Spinal cord (tissue), 10 donors: ENCODE results near the gene AGBL3. TPM values are rescaled to one million over a fixed set of nuclear protein-coding genes. Genes with fewer than 3 reads are reported as not detected.

Experiments used
- DNase-seq, 6 donors: peaks; one replicate each; pipeline versions ENCODE4 v3.0.0 to v3.0.0-alpha.2; 2013 to 2015; ENCODE audit warnings: low spot score in 6 of 6, low read depth in 4 of 6
- H3K27ac ChIP-seq: one replicate; pipeline ENCODE4 v1.5.1; 2013; ENCODE audit warnings: low read depth, low read length, control low read depth
- H3K27me3 ChIP-seq: one replicate; pipeline ENCODE4 v1.6.1; 2013; ENCODE audit warnings: low read length; ENCODE audit not compliant: control insufficient read depth, insufficient read depth
- H3K36me3 ChIP-seq: one replicate; pipeline ENCODE4 v1.6.1; 2013; ENCODE audit warnings: low read length; ENCODE audit not compliant: control insufficient read depth, insufficient read depth
- H3K4me1 ChIP-seq: one replicate; pipeline ENCODE4 v1.6.1; 2013; ENCODE audit warnings: low read length; ENCODE audit not compliant: control insufficient read depth, insufficient read depth
- H3K4me3 ChIP-seq: one replicate; pipeline ENCODE4 v1.5.1; 2013; ENCODE audit warnings: low read depth, low read length, control low read depth
- H3K9me3 ChIP-seq: one replicate; pipeline ENCODE4 v1.6.1; 2013; ENCODE audit warnings: low read length; ENCODE audit not compliant: control insufficient read depth, insufficient read depth
- WGBS: methylation state at CpG from one replicate; pipeline ENCODE4 v1.1.5; 2013; ENCODE audit warnings: missing lambda C conversion rate; ENCODE audit not compliant: insufficient coverage; 5-methylcytosine and 5-hydroxymethylcytosine counted together
- long read RNA-seq, 4 donors: transcript quantifications; one replicate each; lab custom pipeline, GENCODE V29; 2026
- polyA plus RNA-seq, 2 donors: library from polyadenylated mRNA; unstranded; fragments of 120-200 nt; gene quantifications; one replicate each; pipeline ENCODE4 v1.2.1, GENCODE V29; 2013; ENCODE audit not compliant: insufficient read length in 2 of 2
- total RNA-seq, 2 donors: library from RNA; depleted of rRNA in 1 of 2; stranded (reverse); fragments of 120-200 nt in 1 of 2; fragments of >200 nt in 1 of 2; gene quantifications; one replicate each; pipeline versions ENCODE4 v1.2.3 to v1.2.4, GENCODE V29; 2013 to 2014
- donor health status: healthy.

AGBL3 gene
- total RNA-seq (1 to 10 TPM; 5.5 to 5.9 TPM), polyA plus RNA-seq (1 to 10 TPM; 7.7 to 8.3 TPM)
- long read RNA-seq, donor 1, partial matches to known transcripts: 15 of 23 reads
- long read RNA-seq, donor 1, other reads (novel, unspliced or antisense): 7 of 23 reads
- long read RNA-seq, donor 2: 0 reads
- long read RNA-seq, donor 3, partial matches to known transcripts: 0 of 1 reads
- long read RNA-seq, donor 3, other reads (novel, unspliced or antisense): 0 of 1 reads
- long read RNA-seq, donor 4, partial matches to known transcripts: 9 of 10 reads
- long read RNA-seq, donor 4, other reads (novel, unspliced or antisense): 0 of 10 reads

- Histone ChIP-seq H3K27ac (peak within 1 kb of the TSS; percentile 84), H3K27me3 (no peaks in the 10 kb centered on the region), H3K9me3 (no peaks in the 10 kb centered on the region), H3K4me3 (peak within 1 kb of the TSS; percentile 79), H3K36me3 (no peaks in the 10 kb centered on the region), H3K4me1 (no peaks in the 10 kb centered on the region)
- DNase-seq: peak; percentile 89 to 99 (median 92)
- 0% methylated on average over 66 of the region's 70 CpGs for WGBS
These were observed at the start of gene AGBL3 for GRCh38 chr7:134986363-134987251. Gene AGBL3 (plus strand): TSS chr7:134986508. CDS start chr7:134987934, 1,426 bp downstream.

GRCh38 chr7:134936893-134937510 is 49.3 kb upstream of the AGBL3 start:
- H3K4me1 ChIP-seq: no peaks in the 10 kb centered on the region
- peak overlapping the region; percentile 2 for H3K27ac ChIP-seq
- H3K4me3 ChIP-seq: no peak overlapping the region
- peaks cover 9% of the 10 kb centered on the region for H3K36me3 ChIP-seq
- 34% methylated on average over 3 of the region's 3 CpGs for WGBS
- H3K27me3 ChIP-seq: no peaks in the 10 kb centered on the region
- DNase-seq: no peak
- H3K9me3 ChIP-seq: no peaks in the 10 kb centered on the region

GRCh38 chr7:134938141-134938540 is 48.2 kb upstream of the AGBL3 start:
- no peaks in the 10 kb centered on the region for H3K4me1 ChIP-seq
- 97% methylated on average over 3 of the region's 4 CpGs for WGBS
- no peaks in the 10 kb centered on the region for H3K9me3 ChIP-seq
- DNase-seq: no peak
- no peak overlapping the region for H3K4me3 ChIP-seq
- H3K27ac ChIP-seq: no peak overlapping the region
- no peaks in the 10 kb centered on the region for H3K27me3 ChIP-seq
- H3K36me3 ChIP-seq: peaks cover 7% of the 10 kb centered on the region

DNA sequence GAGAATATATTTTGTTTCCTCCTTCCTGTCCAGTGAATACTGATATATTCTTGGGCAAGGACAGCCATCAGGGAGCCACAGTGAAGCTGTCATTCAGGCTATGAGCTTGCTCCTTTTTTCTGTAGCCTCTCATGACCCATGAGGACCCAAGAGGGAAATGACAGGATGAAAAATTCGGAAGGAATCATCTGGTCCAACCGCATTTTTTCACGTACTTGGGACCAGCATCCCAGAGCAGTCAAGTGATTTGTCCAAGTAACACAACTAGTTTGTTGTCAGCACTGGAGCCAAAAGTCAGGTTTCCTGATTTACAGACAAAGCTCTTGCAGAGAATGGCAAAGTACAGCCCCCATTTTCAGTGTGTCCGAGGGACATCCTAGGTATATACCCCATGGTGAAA is 47.2 kb upstream of the AGBL3 start:
- H3K9me3 ChIP-seq: no peaks in the 10 kb centered on the region
- peaks cover 4% of the 10 kb centered on the region for H3K36me3 ChIP-seq
- H3K4me3 ChIP-seq: no peak overlapping the region
- 89% methylated on average over 3 of the region's 4 CpGs for WGBS
- H3K27me3 ChIP-seq: no peaks in the 10 kb centered on the region
- H3K4me1 ChIP-seq: no peaks in the 10 kb centered on the region
- DNase-seq: no peak
- H3K27ac ChIP-seq: no peak overlapping the region

DNA sequence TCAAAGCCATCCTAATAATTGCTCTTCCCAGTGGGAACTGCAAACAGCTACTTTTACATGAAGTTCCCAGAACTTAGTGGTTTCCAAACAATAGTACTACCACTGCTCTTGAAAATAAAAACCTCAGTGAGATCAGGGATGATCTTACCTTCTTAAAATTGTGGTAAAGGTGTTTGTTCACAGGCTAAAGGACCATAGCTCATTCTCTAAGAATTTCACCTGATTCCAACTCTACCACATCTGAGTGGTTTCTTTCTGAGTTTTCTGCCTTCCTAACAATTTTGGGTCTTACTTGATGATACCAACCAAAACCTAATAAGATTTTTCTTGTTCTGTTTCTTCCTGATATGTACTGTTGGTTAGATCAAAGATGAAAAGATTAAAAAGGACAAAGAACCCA is 45.6 kb upstream of the AGBL3 start:
- H3K9me3 ChIP-seq: no peaks in the 10 kb centered on the region
- H3K36me3 ChIP-seq: no peaks in the 10 kb centered on the region
- H3K4me3 ChIP-seq: no peak overlapping the region
- DNase-seq: no peak
- no peak overlapping the region for H3K27ac ChIP-seq
- H3K4me1 ChIP-seq: no peaks in the 10 kb centered on the region
- H3K27me3 ChIP-seq: no peaks in the 10 kb centered on the region

GRCh38 chr7:134941185-134941900 is 45.0 kb upstream of the AGBL3 start:
- Histone ChIP-seq H3K9me3 (no peaks in the 10 kb centered on the region), H3K4me3 (no peak overlapping the region), H3K27me3 (no peaks in the 10 kb centered on the region), H3K36me3 (no peaks in the 10 kb centered on the region), H3K27ac (no peak overlapping the region), H3K4me1 (no peaks in the 10 kb centered on the region)
- 50% methylated on average over 2 of the region's 3 CpGs for WGBS
- DNase-seq: no peak

GRCh38 chr7:134941952-134942351 is 44.4 kb upstream of the AGBL3 start:
- H3K27ac ChIP-seq: no peak overlapping the region
- 66% methylated on average over 4 of the region's 5 CpGs for WGBS
- H3K4me3 ChIP-seq: no peak overlapping the region
- H3K27me3 ChIP-seq: no peaks in the 10 kb centered on the region
- H3K4me1 ChIP-seq: no peaks in the 10 kb centered on the region
- H3K9me3 ChIP-seq: no peaks in the 10 kb centered on the region
- H3K36me3 ChIP-seq: peaks cover 3% of the 10 kb centered on the region
- DNase-seq: no peak

GRCh38 chr7:134942690-134943466 is 43.4 kb upstream of the AGBL3 start:
- peaks cover 11% of the 10 kb centered on the region for H3K36me3 ChIP-seq

More at GRCh38 chr7:134942690-134943466, 43.4 kb upstream of the AGBL3 start:
- WGBS: 20% methylated on average over 2 of the region's 9 CpGs
- no peak overlapping the region for H3K4me3 ChIP-seq
- no peak overlapping the region for H3K27ac ChIP-seq
- DNase-seq: no peak
- H3K27me3 ChIP-seq: no peaks in the 10 kb centered on the region
- H3K4me1 ChIP-seq: no peaks in the 10 kb centered on the region
- no peaks in the 10 kb centered on the region for H3K9me3 ChIP-seq
